Cardiac muscle cell (in vitro differentiated cells and primary cell): Measurements from ENCODE around the gene LTO1. TPM values are rescaled to one million over a fixed set of nuclear protein-coding genes. Genes with fewer than 3 reads are reported as not detected.
"Not testable (repeated sequence)": the region's sequence is repeated elsewhere in the genome, so short reads cannot be mapped to it uniquely, and the experiment has no call there.

Source experiments
- DNase-seq, 2 donors: peaks; one replicate each; pipeline versions ENCODE4 v3.0.0 to v3.0.0-alpha.2; 2010 to 2017; ENCODE audit warnings: low read depth in 1 of 2, low spot score in 1 of 2
- H3K27ac ChIP-seq: fragments of 200-600 bp; sonication (generic); 2 replicates; pipeline ENCODE4 v1.5.1; 2016
- H3K27me3 ChIP-seq: fragments of 200-600 bp; sonication (generic); 2 replicates; pipeline ENCODE4 v1.6.0; 2016; ENCODE audit warnings: control low read depth
- H3K36me3 ChIP-seq: fragments of 200-600 bp; sonication (generic); 2 replicates; pipeline ENCODE4 v1.5.1; 2016; ENCODE audit warnings: control low read depth
- H3K4me1 ChIP-seq: fragments of 200-600 bp; sonication (generic); 2 replicates; pipeline ENCODE4 v1.8.1; 2017; ENCODE audit warnings: low read depth, mild to moderate bottlenecking, mixed run types
- H3K4me3 ChIP-seq: fragments of 200-600 bp; sonication (generic); 2 replicates; pipeline ENCODE4 v1.5.1; 2016; ENCODE audit warnings: mild to moderate bottlenecking
- H3K9me3 ChIP-seq: fragments of 200-600 bp; sonication (generic); 2 replicates; pipeline ENCODE4 v1.5.1; 2017; ENCODE audit warnings: low read depth, mild to moderate bottlenecking, control low read depth
- polyA plus RNA-seq: library from polyadenylated mRNA; unstranded; fragments of >200 nt; fragmentation: Nextera tagmentation; extraction: Ambion mirVana; gene quantifications from 2 replicates; pipeline ENCODE4 v1.2.1, GENCODE V29; 2016
- total RNA-seq: library from RNA; depleted of rRNA; stranded (reverse); fragments of >200 nt; gene quantifications from 2 replicates; pipeline ENCODE4 v1.2.3, GENCODE V29; 2016
- TF ChIP-seq, protein P1 (sequence below): IDR thresholded peaks from 2 replicates; pipeline ENCODE4 v1.5.1; 2012; ENCODE audit warnings: low read depth, mild to moderate bottlenecking, low read length

LTO1 gene
- total and polyA plus RNA-seq, 2 experiments from 2014 or later = 23.0 to 26.2 TPM

- TF ChIP-seq, protein P1, sequence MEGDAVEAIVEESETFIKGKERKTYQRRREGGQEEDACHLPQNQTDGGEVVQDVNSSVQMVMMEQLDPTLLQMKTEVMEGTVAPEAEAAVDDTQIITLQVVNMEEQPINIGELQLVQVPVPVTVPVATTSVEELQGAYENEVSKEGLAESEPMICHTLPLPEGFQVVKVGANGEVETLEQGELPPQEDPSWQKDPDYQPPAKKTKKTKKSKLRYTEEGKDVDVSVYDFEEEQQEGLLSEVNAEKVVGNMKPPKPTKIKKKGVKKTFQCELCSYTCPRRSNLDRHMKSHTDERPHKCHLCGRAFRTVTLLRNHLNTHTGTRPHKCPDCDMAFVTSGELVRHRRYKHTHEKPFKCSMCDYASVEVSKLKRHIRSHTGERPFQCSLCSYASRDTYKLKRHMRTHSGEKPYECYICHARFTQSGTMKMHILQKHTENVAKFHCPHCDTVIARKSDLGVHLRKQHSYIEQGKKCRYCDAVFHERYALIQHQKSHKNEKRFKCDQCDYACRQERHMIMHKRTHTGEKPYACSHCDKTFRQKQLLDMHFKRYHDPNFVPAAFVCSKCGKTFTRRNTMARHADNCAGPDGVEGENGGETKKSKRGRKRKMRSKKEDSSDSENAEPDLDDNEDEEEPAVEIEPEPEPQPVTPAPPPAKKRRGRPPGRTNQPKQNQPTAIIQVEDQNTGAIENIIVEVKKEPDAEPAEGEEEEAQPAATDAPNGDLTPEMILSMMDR = no peak
- Histone ChIP-seq H3K4me3 (no peak overlapping the region), H3K27me3 (no peaks in the 10 kb centered on the region), H3K9me3 (no peaks in the 10 kb centered on the region), H3K4me1 (peaks cover 4% of the 10 kb centered on the region), H3K27ac (no peak overlapping the region), H3K36me3 (no peaks in the 10 kb centered on the region)
- peak in 1 of 2 donors; percentile 48 for DNase-seq
Measured at GRCh38 chr11:69694781-69695180, 19.6 kb upstream of the LTO1 start.

DNA sequence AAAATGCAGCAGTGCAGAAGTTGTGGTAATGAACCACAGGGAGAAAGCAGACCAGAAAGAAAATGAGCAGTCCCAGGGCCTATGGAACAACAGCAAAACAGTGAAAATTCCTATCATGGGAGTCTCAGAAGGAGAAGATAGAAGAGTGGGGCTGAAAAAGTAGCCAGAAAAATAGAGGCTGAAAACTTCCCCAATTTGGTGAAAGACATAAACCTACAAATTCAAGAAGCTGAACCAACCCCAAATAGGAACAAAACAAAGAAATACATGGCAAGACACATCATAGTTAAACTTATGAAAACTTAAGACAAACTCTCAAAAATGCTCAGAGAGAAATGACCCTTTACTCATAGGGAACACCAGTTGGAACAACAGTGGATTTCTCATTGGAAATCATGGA is 17.3 kb upstream of the LTO1 start:
- H3K36me3 ChIP-seq = no peaks in the 10 kb centered on the region
- H3K27ac ChIP-seq = no peak overlapping the region
- no peak overlapping the region for H3K4me3 ChIP-seq
- H3K9me3 ChIP-seq = no peaks in the 10 kb centered on the region
- TF ChIP-seq, protein P1 = no peak
- H3K4me1 ChIP-seq = peaks cover 4% of the 10 kb centered on the region
- no peak for DNase-seq
- no peaks in the 10 kb centered on the region for H3K27me3 ChIP-seq

DNA sequence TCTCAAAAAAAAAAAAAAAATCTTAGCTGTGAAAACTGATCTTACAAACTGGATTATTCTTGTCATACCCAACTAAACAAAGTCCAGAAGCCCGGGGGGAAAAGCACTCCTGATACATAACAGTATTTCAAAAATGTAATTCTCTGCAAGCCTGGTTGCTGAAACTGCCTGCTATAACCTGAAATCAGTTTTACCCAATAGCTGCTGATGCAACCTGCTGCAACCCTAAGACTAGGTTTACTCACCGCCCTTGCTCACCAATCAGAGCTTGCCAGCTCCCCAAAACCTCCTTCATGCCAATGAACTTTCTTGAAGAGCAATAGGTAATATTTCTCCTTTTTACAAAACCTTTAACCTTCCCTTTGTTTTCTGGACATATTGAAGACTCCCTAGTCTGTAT is 16.3 kb upstream of the LTO1 start:
- H3K9me3 ChIP-seq = no peaks in the 10 kb centered on the region
- no peaks in the 10 kb centered on the region for H3K4me1 ChIP-seq
- H3K4me3 ChIP-seq = no peak overlapping the region

GRCh38 chr11:69689484-69690319 is 14.5 kb upstream of the LTO1 start:
- TF ChIP-seq, protein P1 = no peak
- H3K4me3 ChIP-seq = no peak overlapping the region
- no peaks in the 10 kb centered on the region for H3K36me3 ChIP-seq
- no peaks in the 10 kb centered on the region for H3K4me1 ChIP-seq
- no peak overlapping the region for H3K27ac ChIP-seq
- DNase-seq = no peak
- no peaks in the 10 kb centered on the region for H3K9me3 ChIP-seq
- H3K27me3 ChIP-seq = peaks cover 11% of the 10 kb centered on the region

More for the DNA sequence above, 16.3 kb upstream of the LTO1 start:
- no peak overlapping the region for H3K27ac ChIP-seq
- DNase-seq = peak in 1 of 2 donors; percentile 41
- no peaks in the 10 kb centered on the region for H3K36me3 ChIP-seq
- H3K27me3 ChIP-seq = no peaks in the 10 kb centered on the region
- TF ChIP-seq, protein P1 = no peak

DNA sequence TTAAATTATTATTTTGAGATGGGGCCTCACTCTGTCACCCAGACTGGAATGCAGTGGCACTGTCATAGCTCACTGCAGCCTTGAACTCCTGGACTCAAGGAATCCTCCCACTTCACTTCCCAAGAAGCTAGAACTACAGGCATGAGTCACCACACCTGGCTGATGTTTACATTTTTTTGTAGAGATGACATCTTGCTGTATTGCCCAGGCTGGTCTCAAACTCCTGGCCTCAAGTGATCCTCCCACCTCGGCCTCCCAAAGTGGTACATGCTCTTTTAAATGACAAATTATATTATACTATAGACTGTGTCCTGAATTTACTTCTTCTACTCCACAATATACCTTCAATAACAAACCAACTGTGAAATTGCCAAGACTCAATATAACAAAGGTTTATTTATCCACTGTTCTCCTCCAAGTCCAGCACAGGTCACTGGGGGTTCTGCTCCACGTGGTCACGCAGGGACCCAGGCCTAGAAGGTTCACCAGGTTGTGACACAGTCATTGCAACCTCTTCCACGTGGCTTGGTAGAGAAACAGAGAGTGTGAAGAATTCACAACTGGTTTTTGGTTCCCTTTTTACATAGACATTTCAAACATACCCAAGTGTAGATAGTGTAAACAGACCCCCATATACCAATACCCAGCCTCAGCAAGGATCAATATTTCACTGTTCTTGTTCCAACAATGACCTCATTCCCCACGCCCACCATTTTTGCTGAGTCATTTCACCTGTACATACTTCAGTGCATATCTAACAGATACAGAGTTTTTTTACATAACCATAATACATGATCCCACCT is 13.0 kb upstream of the LTO1 start:
- not testable (repeated sequence) for H3K4me1 ChIP-seq, H3K4me3 ChIP-seq, H3K36me3 ChIP-seq, H3K9me3 ChIP-seq, DNase-seq, H3K27ac ChIP-seq
- peaks cover 12% of the 10 kb centered on the region for H3K27me3 ChIP-seq

DNA sequence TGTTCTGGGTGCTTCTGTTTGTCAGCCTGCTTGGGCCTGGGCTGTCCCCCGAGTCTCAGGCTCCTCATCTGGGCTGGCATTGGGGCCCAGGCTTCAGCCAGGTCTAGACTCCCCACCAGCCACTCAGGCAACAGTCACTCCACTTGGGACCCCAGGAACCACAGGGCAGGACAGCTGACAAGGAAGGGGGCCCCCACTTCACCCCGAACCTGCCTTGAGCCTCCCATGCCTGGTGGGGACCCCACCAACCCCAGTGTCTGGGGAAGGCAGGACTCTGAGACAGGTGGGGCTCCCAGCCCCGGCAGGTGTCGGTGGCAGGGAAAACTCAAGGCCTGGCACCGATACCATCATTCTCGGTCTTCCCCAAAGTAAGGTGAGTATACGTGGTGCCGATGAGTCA is 11.7 kb upstream of the LTO1 start:
- Histone ChIP-seq H3K9me3 (no peaks in the 10 kb centered on the region), H3K4me3 (no peak overlapping the region), H3K36me3 (no peaks in the 10 kb centered on the region), H3K27ac (no peak overlapping the region), H3K4me1 (no peaks in the 10 kb centered on the region), H3K27me3 (peaks cover 12% of the 10 kb centered on the region)
- TF ChIP-seq, protein P1 = no peak
- DNase-seq = no peak
